Astrocyte of the cerebellum (primary cell): ENCODE measurements around the gene CREB3L1.

Experiments used
- DNase-seq: peaks from one replicate; pipeline ENCODE4 v3.0.0-alpha.2; 2011; ENCODE audit warnings: low read depth
- H3K4me3 ChIP-seq: 2 replicates; pipeline ENCODE4 v1.5.1; 2011; ENCODE audit warnings: mild to moderate bottlenecking, low read depth, low read length, moderate library complexity
- CTCF ChIP-seq: IDR thresholded peaks from 2 replicates; pipeline ENCODE4 v1.5.1; 2012; ENCODE audit warnings: low read length, low read depth, moderate library complexity, mild to moderate bottlenecking; ENCODE audit errors: missing control alignments
- in situ Hi-C: cut with HindIII; loops from 2 replicates; pipeline ENCODE4 v1.10.0; 2017; ENCODE audit warnings: low sequenced_read_pairs

The CREB3L1 gene

DNA sequence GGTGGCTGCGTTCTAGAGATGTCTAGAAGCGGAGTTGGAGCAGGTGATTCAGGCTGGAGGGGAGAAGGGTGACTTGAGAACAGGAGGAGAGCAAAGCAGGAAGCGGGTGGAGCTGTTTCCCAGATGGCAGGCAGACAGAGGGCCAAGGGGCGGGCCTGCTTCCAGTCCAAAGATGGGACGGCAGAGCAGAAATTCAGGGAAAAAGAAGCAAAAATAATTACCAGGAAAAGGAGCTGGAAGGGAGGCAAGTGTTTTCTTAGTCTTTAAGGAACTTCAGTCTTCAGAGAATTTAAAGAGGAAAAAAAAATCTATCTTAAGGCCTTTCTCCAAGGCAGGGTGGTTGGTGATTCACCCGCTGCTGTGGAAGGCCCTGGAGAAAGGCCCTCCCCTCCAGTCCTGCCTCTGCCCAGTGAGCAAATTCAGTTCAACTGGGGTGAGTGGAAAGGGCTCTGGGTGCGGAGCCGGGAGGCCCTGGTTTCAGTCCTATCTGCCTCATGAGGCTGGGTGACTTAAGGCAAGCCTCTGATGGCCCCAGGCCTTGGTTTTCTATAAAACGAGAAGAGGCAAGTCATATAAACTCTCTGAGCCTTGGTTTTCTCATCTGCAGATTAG lies 4.5 kb upstream of the CREB3L1 start:
- H3K4me3 ChIP-seq: no peak overlapping the region
- TF ChIP-seq CTCF: no peak
- DNase-seq: no peak
- in situ Hi-C loops: no loop called here

DNA sequence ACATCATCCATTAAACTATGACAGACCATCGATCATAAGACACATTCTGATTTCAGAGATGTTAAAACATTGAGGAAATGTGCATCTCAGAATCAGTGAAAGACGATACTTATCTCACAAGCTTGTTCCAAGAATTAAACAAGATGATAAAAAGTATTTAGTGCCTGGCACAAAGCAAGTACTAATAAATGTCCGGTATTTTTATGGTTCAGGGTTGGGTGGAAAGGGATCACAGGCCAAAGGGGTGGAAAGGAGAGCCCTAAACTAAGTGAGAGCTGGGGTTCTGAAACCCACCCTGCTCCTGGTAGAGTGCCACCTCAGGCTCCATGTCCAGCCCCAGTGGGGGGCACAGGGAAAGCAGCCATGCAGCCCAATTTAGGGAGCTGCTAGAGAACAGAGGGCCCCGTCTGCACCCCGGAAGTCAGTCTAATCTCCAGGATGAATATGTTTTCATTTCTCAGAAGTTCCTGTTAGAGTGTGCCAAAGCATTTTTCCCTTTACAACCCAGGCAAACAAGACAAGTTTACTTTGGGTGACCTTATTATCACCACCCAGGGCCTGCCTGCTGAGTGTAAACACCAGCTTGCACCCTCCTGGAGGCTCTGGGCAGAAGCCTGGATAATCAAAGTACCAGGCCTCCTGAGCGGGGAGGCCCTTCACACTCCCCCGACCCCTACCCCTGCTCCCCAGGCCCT lies 3.8 kb upstream of the CREB3L1 start:
- no peak for DNase-seq
- no peak overlapping the region for H3K4me3 ChIP-seq
- no peak for TF ChIP-seq CTCF
- in situ Hi-C loops: no loop called here

- TF ChIP-seq CTCF: no peak
- no peak for DNase-seq
- in situ Hi-C loops: loop anchor here (5.0 kb wide), 1 partner anchor 34 kb away; no protein-coding TSS in a partner anchor
- no peak overlapping the region for H3K4me3 ChIP-seq
These were observed 1.4 kb upstream of the CREB3L1 start for GRCh38 chr11:46275964-46276641.

- no peak for DNase-seq
- TF ChIP-seq CTCF: no peak
- H3K4me3 ChIP-seq: peak overlapping the region; percentile 96
- in situ Hi-C loops: loop anchor here (5.0 kb wide), 1 partner anchor 35 kb away; no protein-coding TSS in a partner anchor
These were observed 195 bp upstream of the CREB3L1 start for GRCh38 chr11:46277313-46277621.

- peak overlapping the region; percentile 96 for H3K4me3 ChIP-seq
- peak; percentile 76 for TF ChIP-seq CTCF
- in situ Hi-C loops: loop anchor here (5.0 kb wide), 1 partner anchor 36 kb away; no protein-coding TSS in a partner anchor
- DNase-seq: no peak
These were observed 1.1 kb downstream of the CREB3L1 start for GRCh38 chr11:46278387-46279125.
